A673 (cell line): ENCODE measurements around the gene RNF13.

Experiments
- EZH2 ChIP-seq: fragments of 200-600 bp; sonication (generic); IDR thresholded peaks from 2 replicates; pipeline ENCODE4 v1.6.1; 2017; ENCODE audit warnings: borderline replicate concordance, low read depth, mild to moderate bottlenecking, mixed read lengths, antibody characterized with exemption, low read length; ENCODE audit not compliant: poor library complexity, severe bottlenecking
- TF ChIP-seq, protein P1 (sequence below): fragments of 300-800, 200-600 bp; sonication (generic); conservative IDR thresholded peaks from 2 replicates; pipeline ENCODE4 v1.5.1; 2017; ENCODE audit warnings: low read depth, mild to moderate bottlenecking, antibody characterized with exemption, low read length, moderate library complexity, mixed read lengths

- TF ChIP-seq, protein P1, sequence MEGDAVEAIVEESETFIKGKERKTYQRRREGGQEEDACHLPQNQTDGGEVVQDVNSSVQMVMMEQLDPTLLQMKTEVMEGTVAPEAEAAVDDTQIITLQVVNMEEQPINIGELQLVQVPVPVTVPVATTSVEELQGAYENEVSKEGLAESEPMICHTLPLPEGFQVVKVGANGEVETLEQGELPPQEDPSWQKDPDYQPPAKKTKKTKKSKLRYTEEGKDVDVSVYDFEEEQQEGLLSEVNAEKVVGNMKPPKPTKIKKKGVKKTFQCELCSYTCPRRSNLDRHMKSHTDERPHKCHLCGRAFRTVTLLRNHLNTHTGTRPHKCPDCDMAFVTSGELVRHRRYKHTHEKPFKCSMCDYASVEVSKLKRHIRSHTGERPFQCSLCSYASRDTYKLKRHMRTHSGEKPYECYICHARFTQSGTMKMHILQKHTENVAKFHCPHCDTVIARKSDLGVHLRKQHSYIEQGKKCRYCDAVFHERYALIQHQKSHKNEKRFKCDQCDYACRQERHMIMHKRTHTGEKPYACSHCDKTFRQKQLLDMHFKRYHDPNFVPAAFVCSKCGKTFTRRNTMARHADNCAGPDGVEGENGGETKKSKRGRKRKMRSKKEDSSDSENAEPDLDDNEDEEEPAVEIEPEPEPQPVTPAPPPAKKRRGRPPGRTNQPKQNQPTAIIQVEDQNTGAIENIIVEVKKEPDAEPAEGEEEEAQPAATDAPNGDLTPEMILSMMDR, result no peak
- no peak for TF ChIP-seq EZH2
Observed at GRCh38 chr3:149895339-149895738, 82.3 kb downstream of the RNF13 start.
